HepG2 (cell line): ENCODE results near the gene SEZ6. TPM values are rescaled to one million over a fixed set of nuclear protein-coding genes. Genes with fewer than 3 reads are reported as not detected.

Source experiments
- ARID2 ChIP-seq: sonication (generic); formaldehyde crosslinking; IDR thresholded peaks from 2 replicates; pipeline ENCODE4 v1.8.1; 2022; ENCODE audit warnings: mild to moderate bottlenecking, missing genetic modification reagents, borderline replicate concordance
- ARID5B ChIP-seq: IDR thresholded peaks from 2 replicates; pipeline ENCODE4 v1.4.0; 2020; ENCODE audit warnings: mild to moderate bottlenecking, missing genetic modification reagents
- FLYWCH1 ChIP-seq: sonication (generic); formaldehyde crosslinking; IDR thresholded peaks from 2 replicates; pipeline ENCODE4 v1.8.1; 2023; ENCODE audit warnings: mild to moderate bottlenecking, missing genetic modification reagents
- FOSL1 ChIP-seq: sonication (generic); formaldehyde crosslinking; IDR thresholded peaks from 2 replicates; pipeline ENCODE4 v1.9.0; 2021; ENCODE audit warnings: missing genetic modification reagents, borderline replicate concordance
- FOXM1 ChIP-seq: sonication (generic); formaldehyde crosslinking; IDR thresholded peaks from 2 replicates; pipeline ENCODE4 v1.5.0; 2020; ENCODE audit warnings: missing genetic modification reagents
- HNRNPK ChIP-seq: fragments of 200-400 bp; formaldehyde crosslinking; IDR thresholded peaks from 2 replicates; pipeline ENCODE4 v1.6.1; 2018; ENCODE audit warnings: low read length, low read depth, moderate library complexity, mild to moderate bottlenecking; ENCODE audit not compliant: poor library complexity, severe bottlenecking
- HOMEZ ChIP-seq: IDR thresholded peaks from 2 replicates; pipeline ENCODE4 v1.6.1; 2016; ENCODE audit warnings: low read depth
- KDM1A ChIP-seq: IDR thresholded peaks from 2 replicates; pipeline ENCODE4 v1.6.1; 2016; ENCODE audit warnings: missing compliant biosample characterization
- NKX3-1 ChIP-seq: sonication (generic); formaldehyde crosslinking; IDR thresholded peaks from 2 replicates; pipeline ENCODE4 v1.5.0; 2020; ENCODE audit warnings: missing genetic modification reagents
- RXRA ChIP-seq: sonication (generic); formaldehyde crosslinking; IDR thresholded peaks from 2 replicates; pipeline ENCODE4 v1.5.1; 2020; ENCODE audit warnings: missing genetic modification reagents
- RXRB ChIP-seq: IDR thresholded peaks from 2 replicates; pipeline ENCODE4 v1.6.1; 2016; ENCODE audit warnings: borderline replicate concordance, missing genetic modification reagents, missing compliant biosample characterization
- ZBTB1 ChIP-seq: sonication (generic); formaldehyde crosslinking; IDR thresholded peaks from 2 replicates; pipeline ENCODE4 v1.4.0; 2020; ENCODE audit warnings: missing genetic modification reagents, borderline replicate concordance
- ZBTB26 ChIP-seq: IDR thresholded peaks from 2 replicates; pipeline ENCODE4 v1.6.1; 2016; ENCODE audit warnings: missing compliant biosample characterization, missing genetic modification reagents, borderline replicate concordance
- ZFP37 ChIP-seq: sonication (generic); formaldehyde crosslinking; IDR thresholded peaks from 2 replicates; pipeline ENCODE4 v1.4.0; 2020; ENCODE audit warnings: missing genetic modification reagents, borderline replicate concordance
- ZMYM2 ChIP-seq: sonication (generic); formaldehyde crosslinking; IDR thresholded peaks from 2 replicates; pipeline ENCODE4 v1.8.0; 2022; ENCODE audit warnings: mild to moderate bottlenecking, missing genetic modification reagents
- ZNF251 ChIP-seq: sonication (generic); formaldehyde crosslinking; IDR thresholded peaks from 2 replicates; pipeline ENCODE4 v1.9.0; 2021; ENCODE audit warnings: mild to moderate bottlenecking, missing genetic modification reagents
- ZNF280B ChIP-seq: sonication (generic); formaldehyde crosslinking; IDR thresholded peaks from 2 replicates; pipeline ENCODE4 v1.5.0; 2020; ENCODE audit warnings: missing genetic modification reagents, mild to moderate bottlenecking, borderline replicate concordance
- ZNF337 ChIP-seq: sonication (generic); formaldehyde crosslinking; IDR thresholded peaks from 2 replicates; pipeline ENCODE4 v1.5.1; 2020; ENCODE audit warnings: missing genetic modification reagents, low read depth, mild to moderate bottlenecking, borderline replicate concordance
- ZNF691 ChIP-seq: sonication (generic); formaldehyde crosslinking; IDR thresholded peaks from 2 replicates; pipeline ENCODE4 v1.4.0; 2020; ENCODE audit warnings: missing genetic modification reagents, low read depth, mild to moderate bottlenecking, borderline replicate concordance
- ZNF713 ChIP-seq: sonication (generic); formaldehyde crosslinking; IDR thresholded peaks from 2 replicates; pipeline ENCODE4 v1.4.0; 2020; ENCODE audit warnings: mild to moderate bottlenecking, missing genetic modification reagents
- ZNF761 ChIP-seq: sonication (generic); formaldehyde crosslinking; conservative IDR thresholded peaks from 2 replicates; pipeline ENCODE4 v1.4.0; 2020; ENCODE audit warnings: mild to moderate bottlenecking, missing genetic modification reagents
- ZNF879 ChIP-seq: sonication (generic); formaldehyde crosslinking; IDR thresholded peaks from 2 replicates; pipeline ENCODE4 v1.8.1; 2023; ENCODE audit warnings: missing genetic modification reagents
- polyA plus RNA-seq, 8 experiments: library from polyadenylated mRNA; depleted of rRNA in 3 of 8; stranded (reverse) in 7 of 8; unstranded in 1 of 8; fragments of >200 nt; fragmentation: Illumina TruSeq in 4 of 8; extraction: Trizol in 4 of 8; gene quantifications; 2 replicates each; pipeline versions ENCODE4 v1.2.1 to v1.2.3, GENCODE V29; 2011 to 2016; ENCODE audit warnings: low read depth in 4 of 8, missing spikeins in 1 of 8, mixed read lengths in 1 of 8; ENCODE audit not compliant: insufficient read depth in 1 of 8
- total RNA-seq, 5 experiments: library from RNA; depleted of rRNA; stranded (reverse); fragments of >200 nt; fragmentation: Illumina TruSeq; extraction: Trizol; gene quantifications; 2 replicates each; pipeline ENCODE4 v1.2.3, GENCODE V29; 2016; ENCODE audit warnings: low read depth in 1 of 5

Gene SEZ6
- total and polyA plus RNA-seq, 2 of the 13 experiments (the other 11 are each of a cell fraction or from before 2014, with no cell fraction given): not detected

- TF ChIP-seq HNRNPK: peak; percentile 55
- no peak for TF ChIP-seq ZMYM2
- TF ChIP-seq ARID2 (CRISPR knock-in tag): no peak
- no peak for TF ChIP-seq KDM1A (CRISPR knock-in tag)
- TF ChIP-seq ZBTB26 (CRISPR knock-in tag): no peak
- TF ChIP-seq ZNF761 (CRISPR knock-in tag): no peak
- no peak for TF ChIP-seq FOXM1 (CRISPR knock-in tag)
- no peak for TF ChIP-seq ARID5B
- 0 out of 2 replicates have a peak, but pooled peaks have one; percentile 32 for TF ChIP-seq ZNF337
- no peak for TF ChIP-seq FLYWCH1 (CRISPR knock-in tag)
- 0 out of 2 replicates have a peak, but pooled peaks have one; percentile 18 for TF ChIP-seq ZNF713 (CRISPR knock-in tag)
- no peak for TF ChIP-seq RXRB
- no peak for TF ChIP-seq ZNF251 (CRISPR knock-in tag)
- no peak for TF ChIP-seq FOSL1
- TF ChIP-seq HOMEZ (CRISPR knock-in tag): no peak
- 0 out of 2 replicates have a peak, but pooled peaks have one; percentile 40 for TF ChIP-seq NKX3-1
- TF ChIP-seq RXRA: no peak
- TF ChIP-seq ZFP37: no peak
- TF ChIP-seq ZNF691 (CRISPR knock-in tag): no peak
- TF ChIP-seq ZBTB1 (CRISPR knock-in tag): no peak
- no peak for TF ChIP-seq ZNF879 (CRISPR knock-in tag)
- TF ChIP-seq ZNF280B (CRISPR knock-in tag): 0 out of 2 replicates have a peak, but pooled peaks have one; percentile 0
Observed at GRCh38 chr17:28951428-28951990, 54.3 kb downstream of the SEZ6 start, which contains the start of gene PHF12 (continued).
